Measurements from ENCODE around the gene GEMIN5. TPM values are rescaled to one million over a fixed set of nuclear protein-coding genes. Genes with fewer than 3 reads are reported as not detected.

The GEMIN5 gene
- total and polyA plus RNA-seq, 2 of the 8 experiments (the other 6 are each of a cell fraction or from before 2014, with no cell fraction given): 12.8 to 47.0 TPM

DNA sequence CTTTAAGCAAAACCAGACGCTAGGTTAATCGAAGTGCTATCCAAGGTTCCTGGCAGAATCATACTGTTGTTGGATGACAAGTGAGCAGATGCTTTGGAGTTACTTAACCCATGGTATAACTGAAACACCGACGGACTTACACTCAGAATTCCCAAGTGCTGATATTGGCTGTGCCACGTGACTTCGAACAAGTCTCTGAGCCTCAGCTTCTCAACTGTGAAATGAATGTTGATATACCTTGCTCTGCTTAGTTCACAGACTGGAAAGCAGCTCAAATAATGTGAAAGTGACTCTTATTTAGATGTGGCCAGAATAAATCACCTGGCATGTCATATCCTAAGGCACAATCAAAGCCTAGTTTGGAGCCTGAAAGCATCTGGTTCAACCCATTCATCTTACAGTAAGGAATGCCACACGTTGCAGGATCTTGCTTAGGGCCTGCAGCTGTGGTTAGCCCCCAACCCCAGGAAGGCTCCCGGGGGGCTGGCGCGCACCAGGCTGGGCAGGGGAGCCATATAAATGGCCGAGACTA lies 759 bp downstream of the GEMIN5 start:
- H4K20me1 ChIP-seq (replicated peaks in 1 of 2; ENCODE audit: control insufficient read depth in 1 of 2, insufficient read depth in 2 of 2, low read length in 2 of 2): peaks cover 0 to 2% of the 10 kb centered on the region in 2 experiments
- H3K4me2 ChIP-seq (ENCODE audit: insufficient read depth in 1 of 2, low read depth in 2 of 2, low read length in 2 of 2): peak overlapping the region; percentile 65 to 95
- H4K91ac ChIP-seq (replicated peaks; ENCODE audit: insufficient read length, low read length): no peak overlapping the region
- H2AK5ac ChIP-seq (ENCODE audit: low read depth, low read length): no peak overlapping the region
- H3K14ac ChIP-seq (ENCODE audit: insufficient read length): no peak overlapping the region
- H3K4me3 ChIP-seq (ENCODE audit: extremely low read depth in 1 of 4, insufficient read depth in 2 of 4, low read depth in 3 of 4, low read length in 4 of 4): peak overlapping the region; percentile 83 to 96 (median 94)
- no peaks in the 10 kb centered on the region for H3K27me3 ChIP-seq (replicated peaks in 1 of 4; ENCODE audit: control insufficient read depth in 3 of 4, extremely low read depth in 1 of 4, insufficient read depth in 3 of 4, low read length in 3 of 4)
- H2BK20ac ChIP-seq (ENCODE audit: low read length): no peak overlapping the region
- peaks cover 0 to 9% (median 6%) of the 10 kb centered on the region in 4 experiments; a peak in 6 of 7 replicates for H3K4me1 ChIP-seq (replicated peaks in 1 of 4; ENCODE audit: control insufficient read depth in 3 of 4, insufficient read depth in 4 of 4, low read length in 3 of 4)
- H3K4ac ChIP-seq (replicated peaks; ENCODE audit: insufficient read length, low read depth, low read length): no peak overlapping the region
- POLR2A ChIA-PET (ENCODE audit: partially characterized antibody): interaction anchor here (0.9 to 2.9 kb wide), 6 partner anchors 8 to 240 kb away, joined by 3 to 14 read pairs (median 6); no protein-coding TSS in a partner anchor
- no peak overlapping the region for H2BK15ac ChIP-seq (ENCODE audit: low read length)
- H4K5ac ChIP-seq (ENCODE audit: insufficient read length, low read depth, low read length): no peak overlapping the region
- H3K56ac ChIP-seq (replicated peaks; ENCODE audit: insufficient read length, low read depth, low read length): no peak overlapping the region
- H3K18ac ChIP-seq (ENCODE audit: extremely low read depth, low read length): no peak overlapping the region
- no peak for FAIRE-seq
- no peak overlapping the region for H3K23ac ChIP-seq (ENCODE audit: insufficient read length)
- no peak overlapping the region for H2BK5ac ChIP-seq (ENCODE audit: low read depth, low read length)
- peaks cover 8 to 32% of the 10 kb centered on the region in 2 experiments; a peak in 3 of 4 replicates for H3K79me2 ChIP-seq (ENCODE audit: control insufficient read depth in 1 of 2, insufficient read depth in 2 of 2, low read length in 2 of 2)
- peak overlapping the region; percentile 70 to 77 (median 74) for H3K9ac ChIP-seq (replicated peaks in 1 of 4; ENCODE audit: extremely low read depth in 1 of 4, low read depth in 3 of 4, low read length in 3 of 4)
- H4K8ac ChIP-seq (ENCODE audit: extremely low read depth, insufficient read depth, low read length): no peak overlapping the region
- H2BK120ac ChIP-seq (replicated peaks; ENCODE audit: low read depth, low read length): no peak overlapping the region
- peaks cover 12% of the 10 kb centered on the region for H3K23me2 ChIP-seq (ENCODE audit: low read depth, low read length)
- no peak for DNase-seq (ENCODE audit: low read depth in 1 of 2, low spot score in 2 of 2)
- H3K9me3 ChIP-seq (ENCODE audit: insufficient read depth in 2 of 2, low read depth in 1 of 2, low read length in 1 of 2): no peaks in the 10 kb centered on the region
- no peak overlapping the region for H2BK12ac ChIP-seq (ENCODE audit: low read depth, low read length)
- CTCF ChIA-PET (ENCODE audit: partially characterized antibody): interaction anchor here (0.7 to 1.8 kb wide), 3 partner anchors 9 to 287 kb away, joined by 3 to 9 read pairs (median 3); no protein-coding TSS in a partner anchor
- peaks cover 0 to 24% (median 9%) of the 10 kb centered on the region in 4 experiments; a peak in 3 of 8 replicates for H3K36me3 ChIP-seq (ENCODE audit: control insufficient read depth in 2 of 4, insufficient read depth in 4 of 4, low read length in 3 of 4)
- 27% methylated on average over 11 of the region's 11 CpGs; no CpG with 5 or more reads in 1 of the 2 experiments for WGBS, 2 experiments (ENCODE audit: extremely low coverage in 1 of 2, insufficient coverage in 1 of 2, insufficient read length in 1 of 2, insufficient replicate concordance in 2 of 2, low coverage in 1 of 2, low lambda C conversion rate in 2 of 2, missing lambda C conversion rate in 1 of 2)
- H3K27ac ChIP-seq (ENCODE audit: low read depth, low read length): no peak overlapping the region
- no peaks in the 10 kb centered on the region for H3K79me1 ChIP-seq (ENCODE audit: low read depth, low read length)
- H2AFZ ChIP-seq (ENCODE audit: low read length): peak overlapping the region; percentile 22; the same call in 1 of the 2 replicates
- TF ChIP-seq BACH1 (IDR thresholded peaks at IDR 0.05; ENCODE audit: low read length): no peak
- peak; percentile 27; the same call in 1 of the 2 replicates for TF ChIP-seq USF2 (IDR thresholded peaks at IDR 0.05; ENCODE audit: low read length)
- TF ChIP-seq CBX5 (IDR thresholded peaks at IDR 0.05; ENCODE audit: low read depth, low read length): no peak
- TF ChIP-seq TBP (IDR thresholded peaks at IDR 0.05; ENCODE audit: low read depth, low read length): no peak
- peak; percentile 51; the same call in 1 of the 2 replicates for TF ChIP-seq YY1 (IDR thresholded peaks at IDR 0.05; ENCODE audit: low read depth, low read length)
- no peak for TF ChIP-seq JUND (IDR thresholded peaks at IDR 0.05; ENCODE audit: low read length)
- TF ChIP-seq POLR2AphosphoS5 (IDR thresholded peaks at IDR 0.05; ENCODE audit: low read depth, low read length): no peak
- 0 out of 2 replicates have a peak, but pooled peaks have one; percentile 20 for TF ChIP-seq PHF8 (conservative IDR thresholded peaks at IDR 0.05; ENCODE audit: low read depth, low read length)

Measured in H1 (cell line).